GM23338 (cell line): Measurements from ENCODE around the gene CENPB. TPM values are rescaled to one million over a fixed set of nuclear protein-coding genes. Genes with fewer than 3 reads are reported as not detected.

ENCODE experiments used
- ATAC-seq: fragments of 200-7000 bp; cut with Tn5 transposase; 3 replicates; pipeline ENCODE4 v1.9.1; 2020
- DNase-seq: peaks from one replicate; pipeline ENCODE4 v3.0.0-alpha.2; 2015; ENCODE audit warnings: low spot score
- H2AFZ ChIP-seq: fragments of 200-600 bp; sonication (generic); 2 replicates; pipeline ENCODE4 v1.8.0; 2016; ENCODE audit warnings: antibody characterized with exemption, mild to moderate bottlenecking, moderate library complexity
- H3F3A ChIP-seq: fragments of 200-600 bp; sonication (generic); replicated peaks from 2 replicates; pipeline ENCODE4 v1.8.0; 2017; ENCODE audit warnings: antibody characterized with exemption, mixed run types, low read depth
- H3K27ac ChIP-seq: fragments of 200-600 bp; sonication (generic); 2 replicates; pipeline ENCODE4 v1.6.1; 2016; ENCODE audit warnings: low read depth
- H3K27me3 ChIP-seq: fragments of 200-600 bp; sonication (generic); 2 replicates; pipeline ENCODE4 v1.8.0; 2016; ENCODE audit warnings: mild to moderate bottlenecking, mixed run types, moderate library complexity; ENCODE audit not compliant: insufficient read depth
- H3K36me3 ChIP-seq: fragments of 200-600 bp; sonication (generic); 2 replicates; pipeline ENCODE4 v1.8.0; 2016; ENCODE audit warnings: mild to moderate bottlenecking; ENCODE audit not compliant: insufficient read depth
- H3K4me1 ChIP-seq: fragments of 200-600 bp; sonication (generic); 2 replicates; pipeline ENCODE4 v1.8.0; 2016; ENCODE audit warnings: mild to moderate bottlenecking, moderate library complexity; ENCODE audit not compliant: insufficient read depth
- H3K4me2 ChIP-seq: fragments of 200-600 bp; sonication (generic); 2 replicates; pipeline ENCODE4 v1.7.1; 2017; ENCODE audit warnings: mixed run types
- H3K4me3 ChIP-seq: fragments of 200-600 bp; sonication (generic); 2 replicates; pipeline ENCODE4 v1.6.1; 2016; ENCODE audit warnings: mixed run types
- H3K79me2 ChIP-seq: fragments of 200-600 bp; sonication (generic); replicated peaks from 2 replicates; pipeline ENCODE4 v1.8.0; 2017; ENCODE audit warnings: mild to moderate bottlenecking; ENCODE audit not compliant: insufficient read depth
- H3K9me2 ChIP-seq: fragments of 200-600 bp; sonication (generic); 2 replicates; pipeline ENCODE4 v1.8.0; 2017; ENCODE audit not compliant: insufficient read depth
- H4K20me1 ChIP-seq: fragments of 200-600 bp; sonication (generic); replicated peaks from 2 replicates; pipeline ENCODE4 v1.8.0; 2017; ENCODE audit warnings: mild to moderate bottlenecking; ENCODE audit not compliant: insufficient read depth
- H3K27ac Mint-ChIP-seq: 2 replicates; pipeline ENCODE4 v1.8.0; 2020; ENCODE audit warnings: inconsistent platforms, mild to moderate bottlenecking, moderate library complexity, mixed read lengths
- H3K27me3 Mint-ChIP-seq: 3 replicates; pipeline ENCODE4 v1.8.0; 2022; ENCODE audit warnings: low read depth, mild to moderate bottlenecking, moderate library complexity, mixed read lengths, inconsistent platforms; ENCODE audit not compliant: insufficient read depth, poor library complexity
- H3K36me3 Mint-ChIP-seq: 3 replicates; pipeline ENCODE4 v1.8.0; 2021; ENCODE audit warnings: low read depth, mild to moderate bottlenecking, inconsistent platforms, moderate library complexity, mixed read lengths
- H3K4me1 Mint-ChIP-seq: 3 replicates; pipeline ENCODE4 v1.8.0; 2020; ENCODE audit warnings: mild to moderate bottlenecking, inconsistent platforms, mixed read lengths
- H3K4me3 Mint-ChIP-seq: 3 replicates; pipeline ENCODE4 v1.8.0; 2021; ENCODE audit warnings: moderate library complexity, mild to moderate bottlenecking, inconsistent platforms, mixed read lengths
- H3K9me3 Mint-ChIP-seq: 3 replicates; pipeline ENCODE4 v1.8.0; 2020; ENCODE audit warnings: moderate library complexity, mild to moderate bottlenecking, inconsistent platforms, mixed read lengths
- CREB1 ChIP-seq: fragments of 250-450 bp; sonication (Bioruptor Pico); IDR thresholded peaks from 2 replicates; pipeline ENCODE4 v1.5.0; 2020; ENCODE audit warnings: low read depth, mild to moderate bottlenecking, moderate library complexity
- CTCF ChIP-seq, 2 experiments: fragments of 200-600 bp in 1 of 2; sonication (generic) in 1 of 2; conservative IDR thresholded peaks; 2 replicates each; pipeline versions ENCODE4 v1.5.1 to v1.6.1; 2016 to 2017; ENCODE audit warnings: antibody characterized with exemption in 2 of 2, low read depth in 2 of 2, mild to moderate bottlenecking in 2 of 2, moderate library complexity in 1 of 2
- ETS1 ChIP-seq: IDR thresholded peaks from 2 replicates; pipeline ENCODE4 v1.6.1; 2016; ENCODE audit warnings: antibody characterized with exemption
- EZH2 ChIP-seq: fragments of 200-600 bp; sonication (generic); IDR thresholded peaks from one replicate; pipeline ENCODE4 v1.8.0; 2017; ENCODE audit warnings: antibody characterized with exemption, mild to moderate bottlenecking, low read depth; ENCODE audit not compliant: unreplicated experiment
- EZH2phosphoT487 ChIP-seq: fragments of 200-600 bp; sonication (generic); IDR thresholded peaks from one replicate; pipeline ENCODE4 v1.8.1; 2018; ENCODE audit warnings: antibody characterized with exemption; ENCODE audit not compliant: unreplicated experiment
- JUNB ChIP-seq: IDR thresholded peaks from one replicate; pipeline ENCODE4 v1.6.1; 2016; ENCODE audit warnings: antibody characterized with exemption; ENCODE audit not compliant: unreplicated experiment
- NANOG ChIP-seq: IDR thresholded peaks from 2 replicates; pipeline ENCODE4 v1.6.1; 2016; ENCODE audit warnings: antibody characterized with exemption, borderline replicate concordance
- POLR2AphosphoS5 ChIP-seq: IDR thresholded peaks from 2 replicates; pipeline ENCODE4 v1.6.1; 2016; ENCODE audit warnings: antibody characterized with exemption, low read depth
- REST ChIP-seq: IDR thresholded peaks from one replicate; pipeline ENCODE4 v1.6.1; 2018; ENCODE audit warnings: antibody characterized with exemption; ENCODE audit not compliant: unreplicated experiment
- ZNF114 ChIP-seq: fragments of 250-450 bp; sonication (Bioruptor Pico); IDR thresholded peaks from 2 replicates; pipeline ENCODE4 v1.5.0; 2020; ENCODE audit warnings: mild to moderate bottlenecking, moderate library complexity
- ZNF331 ChIP-seq: fragments of 250-450 bp; sonication (Bioruptor Pico); IDR thresholded peaks from 2 replicates; pipeline ENCODE4 v1.5.0; 2020; ENCODE audit warnings: low read depth, mild to moderate bottlenecking, moderate library complexity
- ZNF462 ChIP-seq: fragments of 250-450 bp; sonication (Bioruptor Pico); IDR thresholded peaks from 2 replicates; pipeline ENCODE4 v1.5.0; 2020; ENCODE audit warnings: mild to moderate bottlenecking, moderate library complexity
- polyA plus RNA-seq: library from polyadenylated mRNA; unstranded; fragments of >200 nt; fragmentation: Nextera tagmentation; extraction: Ambion mirVana; gene quantifications from 2 replicates; pipeline ENCODE4 v1.2.1, GENCODE V29; 2016
- total RNA-seq: library from RNA; depleted of rRNA; stranded (reverse); fragments of >200 nt; shearing (Covaris generic); gene quantifications from 2 replicates; pipeline ENCODE4 v1.2.3, GENCODE V29; 2014

The CENPB gene
- total and polyA plus RNA-seq, 2 experiments from 2014 or later, result 10.8 to 52.1 TPM

- Histone ChIP-seq H4K20me1 (no peaks in the 10 kb centered on the region; the same call in 1 of the 2 replicates), H3K27me3 (no peaks in the 10 kb centered on the region), H3K4me3 (no peak overlapping the region), H3K36me3 (no peaks in the 10 kb centered on the region), H3K79me2 (no peaks in the 10 kb centered on the region), H3K4me1 (peaks cover 30% of the 10 kb centered on the region), H3K27ac (no peak overlapping the region), H3K4me2 (no peak overlapping the region), H3F3A (peaks cover 9% of the 10 kb centered on the region), H3K9me2 (no peaks in the 10 kb centered on the region), H2AFZ (no peak overlapping the region)
- no peak overlapping the region for H3K4me3 Mint-ChIP-seq
- H3K36me3 Mint-ChIP-seq, result peaks cover 53% of the 10 kb centered on the region
- peaks cover 23% of the 10 kb centered on the region for H3K27me3 Mint-ChIP-seq
- no peak overlapping the region for H3K27ac Mint-ChIP-seq
- ATAC-seq, result no peak
- H3K4me1 Mint-ChIP-seq, result peaks cover 44% of the 10 kb centered on the region
- DNase-seq, result no peak
- no peaks in the 10 kb centered on the region; the same call in 2 of the 3 replicates for H3K9me3 Mint-ChIP-seq
- TF ChIP-seq ZNF114 (no peak), POLR2AphosphoS5 (no peak), NANOG (no peak), JUNB (no peak), ZNF331 (CRISPR knock-in tag) (no peak), REST (no peak), EZH2phosphoT487 (no peak), CREB1 (CRISPR knock-in tag) (no peak), ETS1 (no peak), EZH2 (no peak), ZNF462 (CRISPR knock-in tag) (no peak), CTCF (conservative IDR thresholded peaks at IDR 0.05; ENCODE audit: low read depth in 2 of 2) (no peak)
Observed at GRCh38 chr20:3804254-3804751, 17.8 kb upstream of the CENPB start.
